ENCODE results near the gene POLR2M. TPM values are rescaled to one million over a fixed set of nuclear protein-coding genes. Genes with fewer than 3 reads are reported as not detected.

Gene POLR2M
- total and polyA plus RNA-seq, 2 donors (not counting 1 experiment from before 2014, with no cell fraction given), result 17.0 to 67.4 TPM

DNA sequence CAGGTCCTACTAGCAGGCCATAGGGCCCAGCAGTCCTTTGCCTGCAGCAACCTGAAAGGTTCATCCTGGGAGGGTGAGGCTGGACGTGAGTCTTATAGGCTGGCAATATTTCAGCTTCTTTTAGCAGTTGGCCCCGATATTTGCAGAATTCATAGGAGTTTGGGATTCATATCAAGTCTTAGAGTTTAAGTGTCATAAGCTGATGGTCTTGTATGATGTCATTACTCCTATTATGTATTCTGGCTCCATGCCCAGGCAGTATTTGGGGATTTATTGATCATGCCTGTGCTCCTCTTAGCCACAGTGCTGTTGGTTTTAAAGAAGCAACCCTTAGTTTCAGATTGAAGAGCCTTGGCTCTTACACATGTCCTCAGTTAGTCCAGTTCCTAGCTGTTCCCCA lies 41.3 kb upstream of the POLR2M start:
- TF ChIP-seq CTCF (IDR thresholded peaks at IDR 0.05) (no peak), EZH2 (IDR thresholded peaks at IDR 0.05; ENCODE audit: borderline replicate concordance, insufficient read depth, low read depth, low read length, poor library complexity, severe bottlenecking) (no peak)
- H3K4me3 ChIP-seq (ENCODE audit: control extremely low read depth in 1 of 5, extremely low read depth in 1 of 5, insufficient read depth in 1 of 5, low read depth in 2 of 5, low read length in 4 of 5), result no peak overlapping the region
- no peaks in the 10 kb centered on the region for H3K79me2 ChIP-seq (ENCODE audit: control insufficient read depth, insufficient read depth, low read length)
- H3K27ac ChIP-seq (ENCODE audit: low read length in 2 of 2), result no peak overlapping the region
- no peak for DNase-seq
- H3K9me3 Mint-ChIP-seq (ENCODE audit: insufficient read depth), result no peaks in the 10 kb centered on the region
- no peaks in the 10 kb centered on the region for H3K4me1 ChIP-seq (ENCODE audit: control insufficient read depth in 2 of 2, insufficient read depth in 2 of 2, low read length in 2 of 2)
- no peak overlapping the region for H3K4me3 Mint-ChIP-seq
- intact Hi-C loops (cut with micrococcal nuclease), result no loop called here
- ChIA-PET POLR2A (interaction anchor here (0.6 kb wide), 1 partner anchor 48 kb away, joined by 11 read pairs; no protein-coding TSS in a partner anchor), CTCF (interaction anchor here (1.0 to 2.1 kb wide), 2 partner anchors 9 to 18 kb away, joined by 3 to 6 read pairs; no protein-coding TSS in a partner anchor)
- H3K4me1 Mint-ChIP-seq, result no peaks in the 10 kb centered on the region
- no peak overlapping the region for H3K4me2 ChIP-seq (replicated peaks; ENCODE audit: low read depth, low read length, poor library complexity, severe bottlenecking)
- H3K36me3 ChIP-seq (replicated peaks in 1 of 2; ENCODE audit: control extremely low read depth in 1 of 2, control insufficient read depth in 1 of 2, extremely low read depth in 1 of 2, insufficient read depth in 2 of 2, low read length in 1 of 2), result no peaks in the 10 kb centered on the region
- H3K27me3 ChIP-seq (replicated peaks in 1 of 4; ENCODE audit: control extremely low read depth in 1 of 4, control insufficient read depth in 3 of 4, insufficient read depth in 4 of 4, low read length in 3 of 4), result no peaks in the 10 kb centered on the region
- H3K27ac Mint-ChIP-seq, result no peak overlapping the region
- H3K27me3 Mint-ChIP-seq, result peaks cover 33% of the 10 kb centered on the region
- 71% methylated on average over 1 of the region's 2 CpGs for WGBS (ENCODE audit: insufficient coverage)
- no peak for ATAC-seq (ENCODE audit: low read depth)
- no peak overlapping the region for H2AFZ ChIP-seq (ENCODE audit: insufficient read depth, low read depth, low read length, poor library complexity, severe bottlenecking)
- H3K9me3 ChIP-seq (ENCODE audit: control extremely low read depth in 1 of 3, control insufficient read depth in 2 of 3, insufficient read depth in 1 of 3, low read length in 2 of 3), result no peaks in the 10 kb centered on the region
- no peaks in the 10 kb centered on the region for H4K20me1 ChIP-seq (ENCODE audit: control insufficient read depth, insufficient read depth, low read length, poor library complexity, severe bottlenecking)
- no peak overlapping the region for H3K9ac ChIP-seq (ENCODE audit: low read length)

DNA sequence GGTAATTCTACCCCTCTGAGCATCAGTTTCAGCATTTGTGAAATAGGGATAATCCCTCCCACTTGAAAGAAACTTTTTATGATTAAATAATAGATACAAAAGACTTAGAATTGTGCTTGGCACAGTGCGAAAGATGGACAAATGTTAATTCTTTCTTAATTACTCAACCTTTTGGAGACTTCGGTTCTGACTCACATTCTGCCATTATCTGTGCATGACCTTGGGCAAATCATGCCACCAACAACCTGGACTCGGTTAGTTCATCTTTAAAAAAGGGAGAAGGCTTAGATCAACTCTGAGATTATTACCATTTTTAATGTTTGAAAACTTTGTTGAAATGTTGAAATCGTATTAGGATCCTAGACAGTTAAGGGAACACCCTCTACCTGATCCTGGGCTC lies 40.6 kb upstream of the POLR2M start:
- no peaks in the 10 kb centered on the region for H3K9me3 ChIP-seq (ENCODE audit: control extremely low read depth in 1 of 3, control insufficient read depth in 2 of 3, insufficient read depth in 1 of 3, low read length in 2 of 3)
- TF ChIP-seq EZH2 (IDR thresholded peaks at IDR 0.05; ENCODE audit: borderline replicate concordance, insufficient read depth, low read depth, low read length, poor library complexity, severe bottlenecking), result no peak
- TF ChIP-seq CTCF (IDR thresholded peaks at IDR 0.05), result no peak
- Mint-ChIP-seq H3K4me3 (no peak overlapping the region), H3K27me3 (peaks cover 33% of the 10 kb centered on the region), H3K27ac (no peak overlapping the region), H3K4me1 (no peaks in the 10 kb centered on the region), H3K9me3 (ENCODE audit: insufficient read depth) (no peaks in the 10 kb centered on the region)
- H3K4me2 ChIP-seq (replicated peaks; ENCODE audit: low read depth, low read length, poor library complexity, severe bottlenecking), result no peak overlapping the region
- ATAC-seq (ENCODE audit: low read depth) (no peak), DNase-seq (no peak)
- H3K79me2 ChIP-seq (ENCODE audit: control insufficient read depth, insufficient read depth, low read length), result no peaks in the 10 kb centered on the region
- no peaks in the 10 kb centered on the region for H3K27me3 ChIP-seq (replicated peaks in 1 of 4; ENCODE audit: control extremely low read depth in 1 of 4, control insufficient read depth in 3 of 4, insufficient read depth in 4 of 4, low read length in 3 of 4)
- ChIA-PET CTCF (interaction anchor here (2.1 kb wide), 1 partner anchor 9 kb away, joined by 6 read pairs; no protein-coding TSS in a partner anchor), POLR2A (no interaction called here)
- intact Hi-C loops (cut with micrococcal nuclease), result no loop called here
- no peak overlapping the region for H3K4me3 ChIP-seq (ENCODE audit: control extremely low read depth in 1 of 5, extremely low read depth in 1 of 5, insufficient read depth in 1 of 5, low read depth in 2 of 5, low read length in 4 of 5)
- H3K36me3 ChIP-seq (replicated peaks in 1 of 2; ENCODE audit: control extremely low read depth in 1 of 2, control insufficient read depth in 1 of 2, extremely low read depth in 1 of 2, insufficient read depth in 2 of 2, low read length in 1 of 2), result no peaks in the 10 kb centered on the region
- no peak overlapping the region for H3K9ac ChIP-seq (ENCODE audit: low read length)
- H2AFZ ChIP-seq (ENCODE audit: insufficient read depth, low read depth, low read length, poor library complexity, severe bottlenecking), result no peak overlapping the region
- no CpG with 5 or more reads among the region's 4 CpGs for WGBS (ENCODE audit: insufficient coverage)
- H4K20me1 ChIP-seq (ENCODE audit: control insufficient read depth, insufficient read depth, low read length, poor library complexity, severe bottlenecking), result no peaks in the 10 kb centered on the region
- H3K27ac ChIP-seq (ENCODE audit: low read length in 2 of 2), result no peak overlapping the region
- H3K4me1 ChIP-seq (ENCODE audit: control insufficient read depth in 2 of 2, insufficient read depth in 2 of 2, low read length in 2 of 2), result no peaks in the 10 kb centered on the region

Measured in B cell (primary cell).